A673 (cell line): ENCODE measurements around the gene OR52N2.

Experiments
- CTCF ChIP-seq: fragments of 300-800, 200-600 bp; sonication (generic); conservative IDR thresholded peaks from 2 replicates; pipeline ENCODE4 v1.5.1; 2017; ENCODE audit warnings: low read depth, mild to moderate bottlenecking, antibody characterized with exemption, low read length, moderate library complexity, mixed read lengths
- EZH2 ChIP-seq: fragments of 200-600 bp; sonication (generic); IDR thresholded peaks from 2 replicates; pipeline ENCODE4 v1.6.1; 2017; ENCODE audit warnings: borderline replicate concordance, low read depth, mild to moderate bottlenecking, mixed read lengths, antibody characterized with exemption, low read length; ENCODE audit not compliant: poor library complexity, severe bottlenecking

- TF ChIP-seq CTCF (no peak), EZH2 (no peak)
These were observed 39.0 kb downstream of the OR52N2 start for GRCh38 chr11:5847711-5848110.
